Stimulated activated CD4-positive, alpha-beta T cell treated with anti-CD3 and anti-CD28 coated beads, TNF-alpha, amount 100 ng/mL, for 48 hours (primary cell): ENCODE data around the gene SIK2.

Experiments used
- DNase-seq, 3 donors: peaks; one replicate each; pipeline ENCODE4 v3.0.0-alpha.2; 2020; ENCODE audit warnings: low read depth in 3 of 3

Gene SIK2

DNA sequence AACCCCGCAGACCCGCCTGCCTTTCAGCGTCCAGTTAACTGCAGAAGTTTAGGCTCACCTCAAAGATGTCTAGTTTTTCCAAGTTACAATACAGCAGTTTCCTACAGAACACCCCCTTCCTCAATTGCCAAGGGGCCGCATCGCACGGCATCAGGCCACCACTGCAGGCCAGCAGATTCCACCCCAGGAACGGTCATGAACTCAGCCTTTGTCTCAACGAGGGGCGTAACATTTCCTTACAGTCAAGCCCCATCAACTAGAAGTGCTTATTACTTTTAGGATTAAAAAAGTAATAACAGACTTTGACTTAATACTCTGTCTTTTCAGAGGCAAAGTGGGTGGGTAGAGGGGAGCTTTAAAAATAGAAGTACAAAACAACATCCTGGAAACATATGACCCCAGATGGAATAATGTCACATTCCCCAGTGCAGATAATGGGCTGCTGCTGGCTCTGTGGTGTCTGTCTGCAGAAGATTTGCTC, 127.6 kb downstream of the SIK2 start:
- no peak for DNase-seq

GRCh38 chr11:111730871-111731591, 128.8 kb downstream of the SIK2 start:
- no peak for DNase-seq

DNA sequence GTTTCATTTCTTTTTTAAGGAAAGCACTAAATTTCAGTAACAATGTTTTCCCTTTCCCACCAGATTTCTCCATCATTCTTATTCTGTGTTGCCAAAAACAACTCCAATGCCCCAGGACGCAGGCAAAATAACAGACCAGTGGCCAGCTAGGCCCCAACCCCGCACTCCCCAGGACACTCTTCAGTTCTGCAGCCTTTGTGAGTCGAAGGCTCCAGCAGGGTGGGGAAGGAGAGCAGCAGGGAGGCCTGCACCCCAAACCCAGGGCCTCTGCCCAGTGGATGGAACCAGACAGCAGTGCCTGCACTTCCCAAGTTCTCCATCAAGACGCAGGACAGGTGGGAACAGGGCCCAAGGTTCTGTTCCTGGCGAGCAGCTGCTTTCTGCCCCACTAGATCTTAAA, 129.6 kb downstream of the SIK2 start:
- no peak for DNase-seq

- no peak for DNase-seq
Observed at GRCh38 chr11:111733016-111733415, 130.8 kb downstream of the SIK2 start.

GRCh38 chr11:111733611-111734088, 131.4 kb downstream of the SIK2 start:
- DNase-seq = no peak

DNA sequence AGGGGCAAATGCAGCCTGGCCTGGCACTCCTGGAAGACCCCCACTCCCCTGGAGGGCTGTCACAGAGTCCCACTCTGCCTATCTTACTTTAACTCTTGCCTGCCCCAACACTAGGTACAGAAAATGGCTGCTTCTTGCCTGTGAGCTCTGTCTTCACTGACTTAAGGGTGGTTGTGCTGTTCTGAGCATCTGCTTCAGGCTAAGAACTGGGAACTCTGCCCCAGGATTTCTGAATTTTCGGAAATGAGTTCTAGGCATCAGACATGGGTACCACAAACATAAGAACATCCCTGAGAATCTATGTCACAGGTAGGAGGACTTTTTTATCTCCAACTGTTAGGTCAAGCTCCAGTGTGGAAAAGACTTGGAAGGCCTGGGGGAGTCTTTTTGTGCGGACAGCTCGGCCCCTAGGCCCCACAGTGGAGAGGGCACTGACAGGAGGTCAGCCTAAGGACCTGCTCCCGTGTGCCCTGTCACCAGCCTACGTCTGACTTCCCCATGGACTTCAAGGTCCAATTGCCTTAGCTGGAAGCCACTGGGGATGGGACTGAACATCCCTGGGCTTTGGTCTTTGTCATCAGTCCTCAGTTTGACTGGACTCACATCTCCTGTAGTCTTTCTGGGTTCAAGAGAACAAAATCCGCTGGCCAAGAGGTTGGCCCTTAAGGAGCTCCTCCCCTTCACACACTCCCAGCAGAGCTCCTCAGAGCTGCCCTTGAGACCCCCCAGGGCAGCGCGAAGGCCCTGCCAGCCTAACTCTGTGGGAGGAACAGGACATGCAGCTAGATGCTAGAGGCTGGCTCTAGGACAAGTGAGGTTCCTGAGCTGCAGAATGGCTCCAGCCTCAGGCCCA, 132.1 kb downstream of the SIK2 start:
- DNase-seq = no peak

DNA sequence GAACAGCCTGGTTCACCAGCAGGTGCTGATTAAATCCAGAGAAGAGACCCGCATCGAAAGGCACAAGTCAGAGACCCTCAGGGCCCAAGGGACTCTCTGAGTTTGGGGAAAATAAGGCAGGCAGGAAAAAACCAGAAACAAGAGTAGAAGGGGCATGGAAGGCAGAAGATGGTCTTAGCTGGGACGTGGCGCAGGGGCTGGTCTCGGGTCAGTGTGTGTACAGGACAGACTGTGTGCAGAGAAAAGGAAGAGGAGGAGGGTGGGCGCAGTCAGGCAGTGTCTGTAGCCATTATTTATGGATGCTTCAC, 132.7 kb downstream of the SIK2 start:
- DNase-seq = no peak

GRCh38 chr11:111735262-111736116, 133.2 kb downstream of the SIK2 start:
- no peak for DNase-seq

- no peak for DNase-seq
Observed at GRCh38 chr11:111736181-111736590, 133.9 kb downstream of the SIK2 start.

DNA sequence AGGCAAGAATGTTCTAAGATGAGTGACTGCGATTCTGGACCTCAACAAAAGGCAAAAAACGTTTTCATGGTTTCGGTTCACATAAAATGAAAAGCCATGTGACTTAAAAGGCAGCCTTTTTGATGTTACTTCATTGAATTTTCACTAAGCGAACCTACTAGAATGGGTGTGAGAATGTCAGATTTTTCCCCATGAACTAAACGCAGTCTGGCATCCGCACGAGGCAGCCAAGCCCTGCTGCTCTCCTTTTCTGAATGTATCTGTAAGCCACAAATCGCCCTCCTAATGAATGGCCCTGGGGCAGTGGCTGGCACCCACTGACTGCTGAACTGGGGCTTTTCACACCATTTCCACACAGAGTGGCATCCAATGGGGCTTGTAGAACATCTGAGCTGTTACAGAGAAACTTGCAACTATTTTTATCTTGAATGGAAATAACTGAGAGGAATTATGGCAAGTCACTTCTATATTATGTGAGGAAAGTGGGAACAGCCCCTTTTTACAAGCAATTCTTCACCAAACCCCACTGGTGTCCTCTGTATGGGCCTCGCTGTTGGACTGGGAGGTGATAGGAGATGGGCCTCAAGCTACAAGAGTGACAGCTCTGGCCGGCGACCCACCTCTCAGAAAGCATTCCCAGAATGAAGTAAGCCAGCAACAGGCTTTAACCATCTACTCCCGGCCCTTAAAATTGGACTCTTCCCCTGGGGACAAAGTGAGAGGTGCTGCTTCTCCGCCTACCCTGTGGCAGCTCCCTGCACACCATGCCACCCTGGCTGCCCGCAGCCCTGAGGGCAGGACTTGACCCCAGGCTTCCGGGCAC, 134.6 kb downstream of the SIK2 start:
- DNase-seq = no peak

DNA sequence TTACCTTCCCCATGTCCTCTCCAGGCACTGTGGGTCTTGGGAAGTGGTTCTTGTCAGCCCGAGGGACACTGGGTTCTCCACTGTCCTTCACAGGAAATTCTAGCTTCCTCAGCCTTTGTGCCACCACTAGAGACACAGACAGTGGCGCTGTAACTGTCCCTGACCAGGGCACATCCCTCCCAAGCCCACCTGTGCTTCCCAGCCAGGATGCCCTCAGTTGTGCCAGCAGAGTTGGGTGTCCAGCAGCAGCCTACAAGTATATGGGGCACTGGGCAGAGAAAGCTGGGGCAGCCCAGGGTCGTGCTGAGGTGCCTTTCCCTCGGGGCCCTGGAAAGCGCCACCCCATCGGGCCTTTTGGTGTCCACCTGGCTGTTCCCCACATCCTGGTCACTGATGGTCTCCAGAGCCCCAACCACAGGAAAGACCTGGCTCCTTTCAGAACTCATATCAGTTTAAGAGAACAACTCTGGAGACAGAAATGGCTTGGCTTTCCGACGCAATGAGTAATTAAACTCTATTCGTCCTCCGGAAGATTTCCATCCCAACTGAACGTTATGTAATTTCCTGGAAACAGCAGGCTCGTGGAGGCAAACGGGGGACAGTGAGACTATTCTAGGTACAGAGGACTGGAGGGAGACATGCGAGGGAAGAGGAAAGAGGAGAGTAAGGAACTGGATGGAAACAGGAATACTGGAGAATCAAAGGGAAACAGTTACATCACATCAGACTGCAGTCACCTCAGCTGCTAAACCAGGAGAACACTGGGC, 135.4 kb downstream of the SIK2 start:
- DNase-seq = no peak

DNA sequence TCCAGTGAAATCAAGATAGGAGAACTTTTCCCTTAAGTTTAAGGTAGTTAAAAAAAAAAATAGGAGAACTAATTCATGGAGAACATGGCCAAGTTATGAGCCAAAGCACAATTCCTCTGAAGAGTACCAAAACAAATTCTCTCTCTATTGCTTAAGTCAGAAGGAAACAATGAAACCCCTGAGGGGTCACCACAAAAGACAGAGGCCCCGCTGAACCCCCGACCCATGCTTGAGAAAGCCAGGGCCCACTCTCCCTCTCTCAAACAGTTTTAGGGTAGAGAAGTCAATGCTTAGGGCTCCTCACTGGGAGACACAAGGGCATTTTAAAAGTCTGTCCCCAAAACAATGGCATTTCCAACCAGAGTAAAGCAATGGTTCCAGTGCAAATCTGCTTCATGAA, 137.1 kb downstream of the SIK2 start:
- DNase-seq = no peak

DNA sequence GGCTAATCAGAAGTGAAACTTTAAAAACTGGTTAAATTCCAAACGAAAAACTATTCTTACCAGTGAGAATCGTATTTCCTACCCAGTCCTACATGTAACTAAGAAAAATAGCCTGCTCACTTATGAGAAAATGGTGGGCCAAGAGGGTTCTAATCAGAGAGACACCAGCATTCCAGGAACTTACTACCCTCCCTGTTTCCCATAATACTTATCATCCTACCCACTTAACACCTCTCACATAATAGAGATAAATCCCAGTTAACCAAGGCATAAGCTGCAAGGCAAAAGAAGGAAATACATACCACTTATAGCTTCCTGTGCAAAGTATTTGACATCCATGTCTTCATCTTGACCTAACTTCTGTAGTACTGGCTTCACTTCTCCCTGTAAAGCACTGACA, 139.5 kb downstream of the SIK2 start:
- DNase-seq = no peak

DNA sequence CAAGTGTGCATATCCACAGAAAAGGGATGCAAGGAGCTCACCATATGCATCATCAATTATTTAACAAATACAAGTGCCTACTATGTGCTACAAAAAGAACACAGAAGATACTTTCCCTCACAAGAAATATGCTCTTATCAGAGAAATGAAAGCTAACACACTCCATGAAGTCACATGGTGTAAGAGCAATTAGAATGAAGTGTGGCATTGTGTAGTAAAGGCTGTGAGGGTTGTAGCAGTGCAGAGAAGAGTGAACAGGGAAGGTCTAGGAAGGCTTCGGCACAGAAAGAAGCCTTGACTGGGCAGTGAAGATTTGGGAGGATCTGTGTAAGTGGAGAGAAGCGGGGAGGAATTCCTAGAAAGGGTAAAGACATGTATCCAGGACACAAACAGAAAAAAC, 141.5 kb downstream of the SIK2 start:
- DNase-seq = no peak

DNA sequence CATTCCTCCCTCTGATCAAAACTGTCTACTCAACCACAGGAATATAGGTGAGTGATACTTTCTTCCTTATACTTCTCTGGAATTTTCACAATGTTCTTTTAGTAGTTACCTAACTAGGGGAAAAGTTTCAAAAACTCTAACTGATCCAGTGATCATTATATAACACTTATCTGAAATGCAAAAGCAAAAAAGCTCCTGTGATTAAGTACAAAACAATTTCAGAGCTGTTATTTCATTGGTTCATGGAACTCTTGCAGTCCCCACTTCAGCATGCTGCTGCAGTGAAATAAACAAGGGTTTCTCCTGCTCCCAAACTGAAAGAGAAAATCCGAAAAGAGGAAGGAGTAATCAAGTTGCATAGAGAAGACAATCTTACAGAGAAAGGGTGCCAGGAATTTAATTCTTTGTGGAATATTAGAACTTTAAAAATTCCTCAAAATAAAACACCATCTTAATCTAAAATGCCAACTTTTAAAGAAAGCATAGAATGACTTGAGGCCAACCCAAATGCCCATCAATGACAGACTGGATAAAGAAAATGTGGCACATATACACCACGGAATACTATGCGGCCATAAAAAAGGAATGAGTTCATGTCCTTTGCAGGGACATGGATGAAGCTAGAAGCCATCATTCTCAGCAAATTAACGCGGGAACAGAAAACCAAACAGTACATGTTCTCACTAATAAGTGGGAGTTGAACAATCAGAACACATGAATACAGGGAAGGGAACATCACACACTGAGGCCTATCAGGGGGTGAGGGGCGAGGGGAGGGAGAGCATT, 143.7 kb downstream of the SIK2 start:
- DNase-seq = no peak

DNA sequence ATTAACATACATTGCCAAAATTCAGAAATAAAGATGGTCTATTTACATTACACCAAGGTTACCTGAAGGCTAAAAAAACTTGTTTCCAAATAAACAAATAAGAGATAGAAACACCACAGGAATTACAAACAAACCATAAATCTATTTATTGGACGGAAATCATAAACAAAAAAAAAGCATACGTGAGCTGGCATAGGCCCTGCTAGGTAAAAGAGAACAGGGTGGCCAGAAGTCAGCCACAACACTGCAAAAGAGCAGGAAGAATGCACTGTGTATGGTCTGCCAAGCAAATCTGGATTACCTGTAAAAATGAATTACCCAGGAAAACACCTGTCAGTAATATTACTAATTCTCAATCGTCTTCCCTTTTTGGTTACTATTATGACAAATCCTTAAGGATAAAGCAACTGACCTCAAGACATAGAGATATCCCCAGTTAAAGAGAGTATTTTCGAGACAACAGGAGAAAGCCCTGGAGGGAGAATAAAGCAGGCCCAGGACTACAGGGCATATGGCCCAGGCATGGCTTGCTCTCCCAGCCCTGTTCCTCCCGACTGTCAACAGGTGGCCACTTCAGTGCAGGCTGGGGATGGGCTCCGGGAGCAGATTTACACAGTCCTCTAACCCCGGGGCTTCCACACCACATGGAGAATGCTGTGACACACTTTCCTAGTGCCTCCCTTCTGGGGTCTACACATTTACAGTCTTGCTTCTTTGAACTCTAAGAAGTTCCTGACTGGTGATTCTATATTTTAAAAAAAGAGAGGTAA, 146.0 kb downstream of the SIK2 start:
- no peak for DNase-seq

DNA sequence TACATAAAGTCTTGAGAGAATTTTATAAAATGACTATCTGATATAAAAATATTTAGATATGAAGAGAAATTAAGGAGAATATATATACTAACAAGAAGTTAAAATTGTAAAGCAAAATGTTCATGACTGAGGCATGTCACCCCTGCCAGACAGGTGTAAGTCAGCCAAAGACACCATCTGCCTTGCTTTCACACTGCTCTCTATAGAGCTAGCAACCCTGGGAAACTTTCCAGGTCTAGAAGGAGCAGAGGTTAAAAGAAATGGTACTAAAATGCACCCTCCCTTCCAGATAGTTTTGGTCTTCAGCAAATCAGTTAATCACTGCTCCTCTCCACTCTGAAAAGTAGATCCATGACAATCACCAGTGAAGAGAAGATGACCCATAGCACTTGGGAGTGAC, 147.4 kb downstream of the SIK2 start:
- DNase-seq = no peak

- DNase-seq = no peak
Observed at GRCh38 chr11:111756097-111756496, 153.8 kb downstream of the SIK2 start.

- no peak for DNase-seq
Observed at GRCh38 chr11:111759376-111759775, 157.1 kb downstream of the SIK2 start.
